GM12878 (cell line): Measurements from ENCODE around the gene ITGBL1. TPM values are rescaled to one million over a fixed set of nuclear protein-coding genes. Genes with fewer than 3 reads are reported as not detected.
A peak's percentile ranks its signal among the peaks of the same experiment; 100 is the strongest.

Experiments
- ATAC-seq: fragments of 200-7000 bp; cut with Tn5 transposase; 3 replicates; pipeline ENCODE4 v1.9.1; 2020; ENCODE audit warnings: mild to moderate bottlenecking, moderate library complexity
- BruUV-seq: library from RNA; stranded (reverse); fragments of 400-500 nt; replicated peaks from 2 replicates; lab custom pipeline; 2021; lab: Mats Ljungman, UMichigan
- CTCF ChIA-PET: fragments of 300-600 bp; sonication (Branson Sonifier 250); formaldehyde crosslinking; extraction: SDS; loops from one replicate; lab custom pipeline; 2021; ENCODE audit warnings: inconsistent platforms; lab: Yijun Ruan, JAX
- POLR2A ChIA-PET: fragments of 350-600 bp; formaldehyde crosslinking; extraction: SDS; loops from one replicate; lab custom pipeline; 2021; ENCODE audit warnings: inconsistent platforms; lab: Charles Lee
- RAD21 ChIA-PET: fragments of 300-600 bp; sonication (Branson Sonifier 250); formaldehyde crosslinking; loops from one replicate; lab custom pipeline; 2023; ENCODE audit warnings: antibody characterized with exemption; ENCODE audit not compliant: unreplicated experiment; lab: Charles Lee
- SMC1A ChIA-PET: fragments of 300-600 bp; sonication (Branson Sonifier 250); formaldehyde crosslinking; loops from one replicate; lab custom pipeline; 2023; ENCODE audit not compliant: unreplicated experiment, uncharacterized antibody; lab: Charles Lee
- DNase-seq: peaks from one replicate; pipeline ENCODE4 v3.0.0-alpha.2; 2011; ENCODE audit warnings: low read depth, low spot score
- FAIRE-seq: peaks from 3 replicates; lab custom pipeline; 2011; peaks lifted over from hg19 to GRCh38; lab: Jason Lieb, UNC
- H2AFZ ChIP-seq: 2 replicates; pipeline ENCODE4 v1.6.0; 2011; ENCODE audit warnings: low read depth, low read length, control low read depth; ENCODE audit not compliant: control insufficient read depth
- H3K27ac ChIP-seq: 2 replicates; pipeline ENCODE4 v1.5.1; 2011; ENCODE audit warnings: control low read depth; ENCODE audit not compliant: control insufficient read depth, insufficient read depth
- H3K27me3 ChIP-seq, 2 experiments: replicated peaks in 1 of 2; 2 replicates each; pipeline versions ENCODE4 v1.6.0 to v1.6.1; 2011; ENCODE audit warnings: low read length in 1 of 2; ENCODE audit not compliant: control insufficient read depth in 2 of 2, insufficient read depth in 2 of 2
- H3K36me3 ChIP-seq, 2 experiments: 2 replicates each; pipeline ENCODE4 v1.5.1; 2011; ENCODE audit warnings: low read length in 1 of 2; ENCODE audit not compliant: control insufficient read depth in 2 of 2, insufficient read depth in 2 of 2
- H3K4me1 ChIP-seq: 2 replicates; pipeline ENCODE4 v1.6.1; 2011; ENCODE audit warnings: mild to moderate bottlenecking, low read length, moderate library complexity, mixed read lengths; ENCODE audit not compliant: control insufficient read depth, insufficient read depth
- H3K4me2 ChIP-seq: 2 replicates; pipeline ENCODE4 v1.6.0; 2011; ENCODE audit warnings: control low read depth; ENCODE audit not compliant: control insufficient read depth, insufficient read depth
- H3K4me3 ChIP-seq: fragments of 200-600 bp; sonication (generic); 2 replicates; pipeline ENCODE4 v1.5.1; 2016
- H3K79me2 ChIP-seq: 2 replicates; pipeline ENCODE4 v1.6.0; 2011; ENCODE audit warnings: low read length; ENCODE audit not compliant: control insufficient read depth, insufficient read depth
- H3K9ac ChIP-seq: 2 replicates; pipeline ENCODE4 v1.8.0; 2011; ENCODE audit warnings: low read length, control low read depth, mixed read lengths; ENCODE audit not compliant: control insufficient read depth, insufficient read depth
- H3K9me3 ChIP-seq: replicated peaks from 3 replicates; pipeline ENCODE4 v1.5.1; 2011; ENCODE audit warnings: mild to moderate bottlenecking, low read length; ENCODE audit not compliant: control insufficient read depth, insufficient read depth
- H4K20me1 ChIP-seq: 2 replicates; pipeline ENCODE4 v1.6.0; 2011; ENCODE audit not compliant: control insufficient read depth, insufficient read depth
- CTCF ChIP-seq, 3 experiments: IDR thresholded peaks in 2 of 3; conservative IDR thresholded peaks in 1 of 3; 2 replicates each; pipeline ENCODE4 v1.5.1; 2011; ENCODE audit warnings: low read depth in 3 of 3, low read length in 3 of 3, mild to moderate bottlenecking in 3 of 3, control low read depth in 2 of 3, moderate library complexity in 2 of 3, inconsistent platforms in 1 of 3, mixed read lengths in 1 of 3; ENCODE audit not compliant: control insufficient read depth in 2 of 3, insufficient read depth in 1 of 3; ENCODE audit errors: extremely low read depth in 1 of 3
- FOXK2 ChIP-seq: fragments of 450-650 bp; IDR thresholded peaks from 2 replicates; pipeline ENCODE4 v1.6.1; 2017; ENCODE audit warnings: mild to moderate bottlenecking, moderate library complexity
- POLR2A ChIP-seq: IDR thresholded peaks from 2 replicates; pipeline ENCODE4 v1.6.1; 2011; ENCODE audit warnings: low read depth, mild to moderate bottlenecking, low read length
- RAD21 ChIP-seq: IDR thresholded peaks from 2 replicates; pipeline ENCODE4 v1.6.1; 2011; ENCODE audit warnings: mild to moderate bottlenecking, low read depth, low read length, moderate library complexity; ENCODE audit not compliant: insufficient read depth
- SMC3 ChIP-seq: IDR thresholded peaks from 2 replicates; pipeline ENCODE4 v1.6.1; 2011; ENCODE audit warnings: low read length, improper control_type of control experiment, borderline replicate concordance
- in situ Hi-C: fragments of 300-500 bp; cut with MboI; formaldehyde crosslinking; loops from 9 replicates; pipeline ENCODE4 v1.14.3; 2018; ENCODE audit warnings: mixed read lengths
- intact Hi-C: fragments of 100-400 bp; cut with micrococcal nuclease; formaldehyde crosslinking; loops from one replicate; pipeline ENCODE4 v1.14.2; 2022; ENCODE audit not compliant: unreplicated experiment
- polyA plus RNA-seq, 11 experiments: library from polyadenylated mRNA; depleted of rRNA in 4 of 11; unstranded in 6 of 11; stranded (reverse) in 5 of 11; fragments of >200 nt; fragmentation: Nextera tagmentation in 4 of 11; fragmentation: Illumina TruSeq in 1 of 11; extraction: Ambion mirVana in 4 of 11; extraction: Trizol in 1 of 11; gene quantifications; 1 replicate in 1 of 11; 2 replicates in 10 of 11; pipeline versions ENCODE4 v1.2.1 to v1.2.3, GENCODE V29; 2011 to 2016; ENCODE audit warnings: inconsistent platforms in 2 of 11, missing spikeins in 2 of 11, low read depth in 1 of 11
- total RNA-seq, 4 experiments: library from RNA; depleted of rRNA in 3 of 4; stranded (reverse); fragments of >200 nt in 3 of 4; fragmentation: Illumina TruSeq in 1 of 4; extraction: Trizol in 1 of 4; gene quantifications; 2 replicates each; pipeline versions ENCODE4 v1.2.1 to v1.2.3, GENCODE V29; 2013 to 2021

Gene ITGBL1
- total and polyA plus RNA-seq, 10 of the 15 experiments (the other 5 are each of a cell fraction or from before 2014, with no cell fraction given): 0.17 to 2.8 (median 0.28) TPM; not detected in 3

- FAIRE-seq: no peak
- BruUV-seq: no TSS peak
Observed at GRCh38 chr13:101514695-101515275, 62.3 kb downstream of the ITGBL1 start.

More at GRCh38 chr13:101514695-101515275, 62.3 kb downstream of the ITGBL1 start:
- H2AFZ ChIP-seq: no peak overlapping the region
- ChIA-PET RAD21 (interaction anchor here (0.8 to 3.8 kb wide), 5 partner anchors 93 to 1041 kb away, joined by 3 to 55 read pairs (median 3); no protein-coding TSS in a partner anchor), POLR2A (no interaction called here), SMC1A (interaction anchor here (0.6 to 5.2 kb wide), 14 partner anchors 9 to 1041 kb away, joined by 3 to 86 read pairs (median 3); no protein-coding TSS in a partner anchor), CTCF (interaction anchor here (0.8 to 8.3 kb wide), 14 partner anchors 11 to 1041 kb away, joined by 3 to 117 read pairs (median 4); no protein-coding TSS in a partner anchor)
- ATAC-seq: peak; percentile 86
- no peaks in the 10 kb centered on the region for H3K36me3 ChIP-seq
- intact Hi-C loops: loop anchor here (1.0 to 10.0 kb wide), 3 partner anchors 243 to 410 kb away; no protein-coding TSS in a partner anchor
- H3K4me2 ChIP-seq: no peak overlapping the region
- H3K27ac ChIP-seq: no peak overlapping the region
- H3K4me1 ChIP-seq: no peaks in the 10 kb centered on the region
- no peak overlapping the region for H3K9ac ChIP-seq
- H3K9me3 ChIP-seq: no peaks in the 10 kb centered on the region
- no peak for DNase-seq
- no peak overlapping the region for H3K4me3 ChIP-seq
- TF ChIP-seq SMC3 (peak; percentile 85), RAD21 (peak; percentile 73), FOXK2 (no peak), POLR2A (no peak), CTCF (IDR thresholded peaks at IDR 0.05 in 2 of 3, conservative IDR thresholded peaks at IDR 0.05 in 1 of 3; ENCODE audit: control insufficient read depth in 2 of 3, extremely low read depth in 1 of 3, insufficient read depth in 1 of 3, low read depth in 3 of 3, low read length in 3 of 3) (peak; percentile 54 to 67 (median 63))
- in situ Hi-C loops: loop anchor here (5.0 kb wide), 1 partner anchor 243 kb away; no protein-coding TSS in a partner anchor
- H4K20me1 ChIP-seq: no peaks in the 10 kb centered on the region
- no peaks in the 10 kb centered on the region for H3K27me3 ChIP-seq
- H3K79me2 ChIP-seq: no peaks in the 10 kb centered on the region
